GM12892 (cell line): ENCODE results near the gene SV2A.
"Not testable (repeated sequence)": the region's sequence is repeated elsewhere in the genome, so short reads cannot be mapped to it uniquely, and the experiment has no call there.

Source experiments
- DNase-seq: peaks from one replicate; pipeline ENCODE4 v3.0.0; 2011; ENCODE audit not compliant: insufficient read length
- FAIRE-seq: peaks from 2 replicates; lab custom pipeline; 2011; peaks lifted over from hg19 to GRCh38; lab: Jason Lieb, UNC
- POLR2A ChIP-seq: IDR thresholded peaks from 2 replicates; pipeline ENCODE4 v1.6.1; 2011; ENCODE audit warnings: low read depth, low read length, control low read depth
- POLR2AphosphoS5 ChIP-seq: IDR thresholded peaks from 2 replicates; pipeline ENCODE4 v1.6.1; 2011; ENCODE audit warnings: low read depth, low read length, control low read depth
- TAF1 ChIP-seq: IDR thresholded peaks from 2 replicates; pipeline ENCODE4 v1.6.1; 2011; ENCODE audit warnings: low read depth, mild to moderate bottlenecking, control low read depth, low read length, borderline replicate concordance

SV2A gene

DNA sequence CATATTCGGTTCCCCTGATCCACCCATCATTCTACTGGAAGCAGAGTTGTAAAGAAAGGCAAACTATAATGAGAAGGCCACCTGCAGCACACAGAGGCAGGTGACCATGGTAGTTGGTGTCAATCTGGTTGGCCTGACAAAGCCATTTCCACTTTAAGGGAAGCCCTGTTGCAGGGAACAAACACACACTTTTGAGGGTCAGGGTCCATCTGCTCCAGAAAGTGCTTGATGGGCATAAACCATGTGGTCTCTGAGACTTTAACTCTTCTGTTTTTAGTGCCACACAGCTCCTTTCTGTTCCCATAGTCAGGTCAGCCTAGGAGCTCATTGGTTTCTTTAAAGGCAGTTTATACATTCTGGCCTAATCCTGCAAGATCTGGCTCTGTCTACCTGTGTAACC, 35.8 kb downstream of the SV2A start:
- FAIRE-seq: no peak
- no peak for DNase-seq
- TF ChIP-seq POLR2A (no peak), POLR2AphosphoS5 (no peak), TAF1 (no peak)

DNA sequence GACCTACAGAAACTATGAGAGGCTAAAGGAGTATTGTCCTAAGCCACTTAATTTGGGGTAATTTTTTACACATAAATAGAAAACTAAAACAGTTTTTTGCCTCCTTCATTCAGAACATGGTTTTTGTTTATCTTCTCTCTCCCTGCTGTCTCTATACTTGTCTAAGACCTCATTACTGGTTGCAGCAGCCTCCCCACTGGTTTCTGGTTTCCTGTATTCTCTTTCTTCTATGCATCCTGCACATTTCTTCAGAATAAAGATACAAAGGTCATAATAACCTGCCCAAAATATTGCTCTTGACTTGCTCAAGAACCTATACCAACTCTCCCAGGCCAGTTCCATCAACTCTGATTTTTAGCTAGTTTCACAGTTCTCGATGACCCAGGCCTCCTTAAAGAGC, 38.1 kb downstream of the SV2A start:
- TF ChIP-seq TAF1 (no peak), POLR2AphosphoS5 (no peak), POLR2A (no peak)
- FAIRE-seq (no peak), DNase-seq (no peak)

DNA sequence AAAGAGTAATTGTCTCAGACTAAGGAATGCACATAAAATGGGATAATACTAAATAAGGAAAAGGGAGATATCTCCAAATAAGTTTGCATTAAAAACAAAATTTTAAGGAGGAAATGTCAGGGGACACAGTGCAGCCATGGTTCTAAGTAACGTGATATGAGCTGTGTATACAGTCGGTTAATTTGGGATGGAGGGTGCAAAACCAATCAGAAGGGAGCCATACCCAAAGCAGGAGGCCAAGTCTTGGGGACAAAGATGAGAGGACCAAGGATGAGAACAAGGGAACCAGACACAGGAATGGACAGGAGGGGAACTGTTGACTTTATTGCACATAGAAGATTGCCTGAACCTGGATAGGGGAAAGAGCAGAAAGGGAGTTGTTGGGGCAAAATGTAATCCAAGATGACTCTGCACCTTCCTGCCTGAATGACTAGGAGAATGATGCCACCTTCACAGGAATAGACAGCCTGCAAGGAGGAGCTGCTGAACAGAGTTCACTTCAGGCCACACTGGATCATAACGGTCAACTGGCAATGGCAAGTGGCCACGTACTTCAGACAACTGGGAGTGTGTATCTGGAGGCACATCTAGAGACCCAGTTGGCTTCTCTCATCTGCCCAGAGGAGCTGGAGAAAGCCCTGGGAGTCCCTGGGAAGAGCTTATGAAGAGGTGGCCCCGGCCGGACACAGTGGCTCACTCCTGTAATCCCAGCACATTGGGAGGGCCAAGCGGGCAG, 40.3 kb downstream of the SV2A start:
- DNase-seq: no peak
- FAIRE-seq: no peak
- TF ChIP-seq POLR2AphosphoS5 (no peak), POLR2A (no peak), TAF1 (no peak)

DNA sequence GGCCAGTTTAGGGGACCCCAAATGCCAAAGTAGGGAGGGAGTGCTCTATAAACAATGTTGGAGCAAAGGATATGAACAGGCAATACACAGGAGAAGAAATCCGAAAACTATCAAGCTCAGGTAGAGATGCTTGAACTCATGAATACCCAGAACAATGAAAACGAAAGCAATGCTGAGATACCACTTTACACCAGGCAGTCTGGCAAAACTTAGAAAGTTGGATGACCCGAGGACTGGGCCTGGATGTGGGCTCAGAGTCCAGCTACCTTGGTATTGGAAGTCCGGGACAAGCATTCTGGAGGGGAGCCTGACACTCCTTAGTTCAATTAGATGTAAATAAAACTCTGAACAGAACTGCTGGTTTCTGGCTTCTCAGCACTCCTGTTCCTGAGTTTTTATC, 44.6 kb downstream of the SV2A start:
- not testable (repeated sequence) for FAIRE-seq, DNase-seq

DNA sequence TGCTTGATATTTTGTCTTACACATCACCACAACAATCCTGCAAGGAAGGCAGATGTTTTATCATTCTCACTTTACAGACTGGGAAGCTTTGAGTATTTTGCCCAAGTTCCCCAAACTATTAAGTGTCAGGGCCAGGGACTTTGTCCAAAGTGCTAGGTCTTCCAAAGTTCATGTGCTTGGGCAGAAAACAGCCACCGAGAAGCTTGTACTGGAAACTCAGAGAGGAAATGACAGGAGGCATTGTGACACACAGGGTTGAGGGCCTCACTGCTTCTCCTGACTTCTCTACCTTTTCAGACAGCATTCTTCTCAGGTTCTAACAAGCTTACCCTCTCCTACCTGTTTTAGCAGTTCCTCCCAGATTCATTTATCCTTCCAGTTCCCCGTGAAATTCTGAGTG, 50.8 kb downstream of the SV2A start:
- not testable (repeated sequence) for DNase-seq, FAIRE-seq

DNA sequence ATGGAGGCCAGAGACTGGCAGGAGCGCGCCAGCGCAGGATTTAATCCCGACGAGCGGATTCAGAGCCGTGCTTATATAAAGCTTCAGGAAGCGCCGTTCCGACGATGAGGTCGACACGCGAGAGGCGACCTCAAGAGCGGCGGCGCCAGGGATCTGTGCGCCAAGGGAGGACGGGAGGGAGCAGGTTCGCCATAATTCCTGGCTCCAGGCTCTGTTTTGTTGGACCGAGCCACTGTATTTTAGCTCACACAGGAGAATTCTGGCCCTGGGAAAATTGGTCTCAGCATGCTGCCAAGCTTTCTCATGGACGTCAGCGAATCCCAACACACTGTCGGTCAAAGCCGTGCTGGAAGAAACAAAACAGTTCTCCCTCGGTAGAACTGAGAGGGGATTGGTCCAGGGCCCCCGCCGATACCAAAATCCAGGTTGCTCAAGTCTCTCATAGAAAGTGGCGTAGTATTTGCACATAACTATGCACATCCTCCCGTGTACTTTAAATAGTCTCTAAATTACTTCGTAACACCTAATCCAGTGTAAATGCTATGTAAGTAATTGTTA, 56.1 kb downstream of the SV2A start:
- not testable (repeated sequence) for DNase-seq, FAIRE-seq

DNA sequence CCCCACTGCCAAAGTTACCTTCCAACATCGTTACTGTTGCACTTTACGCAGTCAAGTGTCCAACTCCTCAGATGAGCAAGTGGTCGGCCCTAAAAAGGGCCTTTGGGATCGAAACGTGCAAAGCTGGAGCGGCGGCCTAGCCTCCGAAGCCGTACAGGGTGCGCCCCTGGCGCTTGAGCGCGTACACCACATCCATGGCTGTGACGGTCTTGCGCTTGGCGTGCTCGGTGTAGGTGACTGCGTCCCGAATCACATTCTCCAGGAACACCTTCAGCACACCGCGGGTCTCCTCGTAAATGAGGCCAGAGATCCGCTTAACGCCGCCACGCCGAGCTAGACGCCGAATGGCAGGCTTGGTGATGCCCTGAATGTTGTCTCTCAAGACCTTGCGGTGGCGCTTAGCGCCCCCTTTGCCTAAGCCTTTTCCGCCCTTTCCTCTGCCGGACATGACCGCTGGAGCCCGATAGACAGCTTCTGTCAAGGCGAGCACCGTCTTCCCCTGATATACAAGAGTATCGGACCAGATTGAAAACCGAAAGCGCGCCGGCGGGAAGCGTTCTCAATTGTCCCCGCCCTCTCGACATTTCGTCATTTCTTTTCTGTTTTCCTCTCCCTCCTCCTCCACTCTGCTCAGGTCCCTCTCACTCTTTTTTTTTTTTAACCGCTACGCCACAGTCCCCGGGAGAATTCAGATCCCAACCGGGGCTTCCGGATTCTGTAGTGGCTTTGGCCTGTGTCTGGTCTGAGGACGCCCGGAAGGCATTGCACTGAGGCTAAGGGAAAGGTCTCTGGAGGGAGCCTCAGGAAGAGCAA, 56.8 kb downstream of the SV2A start:
- not testable (repeated sequence) for DNase-seq
- FAIRE-seq: peak; percentile 89

DNA sequence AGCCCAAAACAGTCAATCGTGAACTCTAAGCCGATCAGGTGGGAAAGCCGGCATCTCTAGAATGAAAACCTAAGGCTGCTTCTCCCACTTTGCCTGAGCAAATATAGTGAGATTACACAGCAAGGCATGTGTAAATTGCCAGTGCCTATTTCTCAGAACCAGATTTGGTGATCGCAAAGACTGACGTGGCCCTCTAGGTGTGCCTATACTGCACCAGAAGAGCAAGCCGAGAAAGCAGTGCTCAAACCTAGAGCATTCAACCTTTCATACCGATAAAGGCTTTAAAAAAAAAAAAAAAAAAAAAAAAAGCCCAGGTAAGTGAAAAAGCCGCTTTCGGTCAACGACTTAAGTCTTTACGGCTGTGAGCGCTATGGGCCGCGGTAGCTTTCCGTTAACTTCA, 57.4 kb downstream of the SV2A start:
- DNase-seq, FAIRE-seq: not testable (repeated sequence)
